WTC11 (cell line): ENCODE data around the gene DDIT4L. TPM values are rescaled to one million over a fixed set of nuclear protein-coding genes. Genes with fewer than 3 reads are reported as not detected.

Experiments used
- ATAC-seq: fragments of 200-7000 bp; cut with Tn5 transposase; 2 replicates; pipeline ENCODE4 v1.10.0; 2021; ENCODE audit warnings: mild to moderate bottlenecking, moderate library complexity
- Bru-seq: library from RNA; stranded (reverse); fragments of 400-500 nt; gene quantifications from one replicate; lab custom pipeline; 2021; lab: Mats Ljungman, UMichigan
- CTCF ChIA-PET: fragments of 300-600 bp; sonication (Branson Sonifier 250); formaldehyde crosslinking; loops from one replicate; lab custom pipeline; 2021; ENCODE audit warnings: antibody characterized with exemption; lab: Charles Lee
- POLR2A ChIA-PET: fragments of 350-600 bp; sonication (Branson Sonifier 250); formaldehyde crosslinking; loops from one replicate; lab custom pipeline; 2021; ENCODE audit warnings: antibody characterized with exemption; lab: Charles Lee
- DNase-seq: peaks from one replicate; pipeline ENCODE4 v3.0.0; 2021; ENCODE audit warnings: low spot score
- H3K27ac Mint-ChIP-seq: 2 replicates; pipeline ENCODE4 v1.8.0; 2021; ENCODE audit warnings: mixed read lengths
- H3K27me3 Mint-ChIP-seq: 2 replicates; pipeline ENCODE4 v1.8.0; 2021; ENCODE audit warnings: low read depth, mild to moderate bottlenecking, moderate library complexity, mixed read lengths
- H3K36me3 Mint-ChIP-seq: 2 replicates; pipeline ENCODE4 v1.8.0; 2021; ENCODE audit warnings: mixed read lengths
- H3K4me1 Mint-ChIP-seq: 2 replicates; pipeline ENCODE4 v1.8.0; 2022; ENCODE audit warnings: mixed read lengths
- H3K4me3 Mint-ChIP-seq: 2 replicates; pipeline ENCODE4 v1.8.0; 2021; ENCODE audit warnings: mild to moderate bottlenecking, moderate library complexity, mixed read lengths
- H3K9me3 Mint-ChIP-seq: 2 replicates; pipeline ENCODE4 v1.8.0; 2021; ENCODE audit warnings: mixed read lengths
- CREM ChIP-seq: sonication (generic); formaldehyde crosslinking; IDR thresholded peaks from 2 replicates; pipeline ENCODE4 v1.8.1; 2022; ENCODE audit warnings: mild to moderate bottlenecking, missing genetic modification reagents, moderate library complexity
- ESRRA ChIP-seq: sonication (generic); formaldehyde crosslinking; IDR thresholded peaks from 2 replicates; pipeline ENCODE4 v1.8.1; 2022; ENCODE audit warnings: mild to moderate bottlenecking, missing genetic modification reagents, borderline replicate concordance
- FOXP1 ChIP-seq: sonication (generic); formaldehyde crosslinking; IDR thresholded peaks from 2 replicates; pipeline ENCODE4 v1.8.0; 2022; ENCODE audit warnings: missing genetic modification reagents, mild to moderate bottlenecking, moderate library complexity, borderline replicate concordance
- GRHL2 ChIP-seq: fragments of 250-450 bp; sonication (Bioruptor Pico); IDR thresholded peaks from 2 replicates; pipeline ENCODE4 v1.8.0; 2022; ENCODE audit warnings: mild to moderate bottlenecking, moderate library complexity; ENCODE audit not compliant: insufficient replicate concordance, severe bottlenecking
- GTF2I ChIP-seq: fragments of 250-450 bp; sonication (Bioruptor Pico); conservative IDR thresholded peaks from 2 replicates; pipeline ENCODE4 v1.4.0; 2021; ENCODE audit warnings: mild to moderate bottlenecking
- HMGXB4 ChIP-seq: sonication (generic); formaldehyde crosslinking; IDR thresholded peaks from 2 replicates; pipeline ENCODE4 v1.8.1; 2023; ENCODE audit warnings: mild to moderate bottlenecking, moderate library complexity, missing genetic modification reagents
- IRF2 ChIP-seq: sonication (generic); formaldehyde crosslinking; IDR thresholded peaks from 2 replicates; pipeline ENCODE4 v1.8.0; 2022; ENCODE audit warnings: low read depth, missing genetic modification reagents, borderline replicate concordance
- JUN ChIP-seq: sonication (generic); formaldehyde crosslinking; IDR thresholded peaks from 2 replicates; pipeline ENCODE4 v1.8.0; 2023; ENCODE audit warnings: mild to moderate bottlenecking, missing genetic modification reagents
- MAX ChIP-seq: sonication (generic); formaldehyde crosslinking; IDR thresholded peaks from 2 replicates; pipeline ENCODE4 v1.8.0; 2022; ENCODE audit warnings: mild to moderate bottlenecking, missing genetic modification reagents
- MXD4 ChIP-seq: fragments of 250-450 bp; sonication (Bioruptor Pico); IDR thresholded peaks from 2 replicates; pipeline ENCODE4 v1.8.0; 2021; ENCODE audit warnings: mild to moderate bottlenecking, moderate library complexity, borderline replicate concordance
- NR1H2 ChIP-seq: sonication (generic); formaldehyde crosslinking; IDR thresholded peaks from 2 replicates; pipeline ENCODE4 v1.9.0; 2021; ENCODE audit warnings: mild to moderate bottlenecking, moderate library complexity, missing genetic modification reagents
- OVOL2 ChIP-seq: fragments of 250-450 bp; sonication (Bioruptor Pico); IDR thresholded peaks from 2 replicates; pipeline ENCODE4 v1.9.0; 2021; ENCODE audit warnings: mild to moderate bottlenecking, borderline replicate concordance
- SOX15 ChIP-seq: fragments of 250-450 bp; sonication (Bioruptor Pico); IDR thresholded peaks from 2 replicates; pipeline ENCODE4 v1.9.0; 2021; ENCODE audit warnings: mild to moderate bottlenecking
- SP1 ChIP-seq: sonication (generic); formaldehyde crosslinking; conservative IDR thresholded peaks from 2 replicates; pipeline ENCODE4 v1.8.1; 2022; ENCODE audit warnings: missing genetic modification reagents
- TCF7 ChIP-seq: sonication (generic); formaldehyde crosslinking; IDR thresholded peaks from 2 replicates; pipeline ENCODE4 v1.8.0; 2022; ENCODE audit warnings: mild to moderate bottlenecking, low read depth, missing genetic modification reagents, moderate library complexity
- TP53 ChIP-seq: sonication (generic); formaldehyde crosslinking; IDR thresholded peaks from 2 replicates; pipeline ENCODE4 v1.8.1; 2023; ENCODE audit warnings: mild to moderate bottlenecking, missing genetic modification reagents
- ZMAT4 ChIP-seq: fragments of 250-450 bp; sonication (Bioruptor Pico); IDR thresholded peaks from 2 replicates; pipeline ENCODE4 v1.9.0; 2021; ENCODE audit warnings: mild to moderate bottlenecking
- ZNF416 ChIP-seq: fragments of 250-450 bp; sonication (Bioruptor Pico); IDR thresholded peaks from 2 replicates; pipeline ENCODE4 v1.9.0; 2021; ENCODE audit warnings: mild to moderate bottlenecking, inconsistent platforms
- long read RNA-seq, 3 experiments: library from RNA in 1 of 3; library from capped mRNA in 1 of 3; library from polyadenylated mRNA in 1 of 3; unstranded in 2 of 3; stranded (forward) in 1 of 3; transcript quantifications; one replicate each; pipeline ENCODE4 v2.0.0, GENCODE V29; 2021
- total RNA-seq: library from RNA; stranded (reverse); gene quantifications from 3 replicates; pipeline ENCODE4 v1.2.3, GENCODE V29; 2021
- TF ChIP-seq, protein P1 (sequence below): sonication (generic); formaldehyde crosslinking; IDR thresholded peaks from 2 replicates; pipeline ENCODE4 v1.8.1; 2022; ENCODE audit warnings: mild to moderate bottlenecking, moderate library complexity, missing genetic modification reagents
- TF ChIP-seq, protein P2 (sequence below): sonication (generic); formaldehyde crosslinking; IDR thresholded peaks from 2 replicates; pipeline ENCODE4 v1.8.1; 2022; ENCODE audit warnings: mild to moderate bottlenecking, missing genetic modification reagents, moderate library complexity, borderline replicate concordance
- TF ChIP-seq, protein P3 (sequence below): fragments of 200-600 bp; IDR thresholded peaks from 2 replicates; pipeline ENCODE4 v1.8.0; 2022; ENCODE audit warnings: antibody characterized with exemption

Gene DDIT4L, protein sequence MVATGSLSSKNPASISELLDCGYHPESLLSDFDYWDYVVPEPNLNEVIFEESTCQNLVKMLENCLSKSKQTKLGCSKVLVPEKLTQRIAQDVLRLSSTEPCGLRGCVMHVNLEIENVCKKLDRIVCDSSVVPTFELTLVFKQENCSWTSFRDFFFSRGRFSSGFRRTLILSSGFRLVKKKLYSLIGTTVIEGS
- total RNA-seq (3.8 to 4.9 TPM (median 4.3 TPM) in 3 replicates), Bru-seq, nascent RNA (percentile 85 among the genes with signal in this experiment)
- long read RNA-seq, experiment 1, transcript DDIT4L-201 (3 exons, 2,604 nt), result major isoform, 15 of 17 reads
- long read RNA-seq, experiment 1, partial matches to known transcripts, result 0 of 17 reads
- long read RNA-seq, experiment 1, other reads (novel, unspliced or antisense), result 2 of 17 reads
- long read RNA-seq, experiment 2, partial matches to known transcripts, result 0 of 7 reads
- long read RNA-seq, experiment 2, other reads (novel, unspliced or antisense), result 2 of 7 reads
- long read RNA-seq, experiment 3, transcript DDIT4L-201 (3 exons, 2,604 nt), result major isoform, 8 of 10 reads
- long read RNA-seq, experiment 3, partial matches to known transcripts, result 0 of 10 reads
- long read RNA-seq, experiment 3, other reads (novel, unspliced or antisense), result 1 of 10 reads

- ChIA-PET POLR2A (no interaction called here), CTCF (no interaction called here)
- H3K9me3 Mint-ChIP-seq, result no peaks in the 10 kb centered on the region
- H3K4me3 Mint-ChIP-seq, result peak within 1 kb of the TSS; percentile 89
- DNase-seq (peak; percentile 68), ATAC-seq (peak; percentile 87)
- TF ChIP-seq GTF2I (CRISPR knock-in tag) (no peak), SP1 (CRISPR knock-in tag) (peak; percentile 47; the same call in 1 of the 2 replicates), MXD4 (no peak), ZNF416 (CRISPR knock-in tag) (no peak), JUN (CRISPR knock-in tag) (no peak), TP53 (CRISPR knock-in tag) (peak; percentile 28; the same call in 1 of the 2 replicates), HMGXB4 (CRISPR knock-in tag) (0 out of 2 replicates have a peak, but pooled peaks have one; percentile 35), FOXP1 (CRISPR knock-in tag) (0 out of 2 replicates have a peak, but pooled peaks have one; percentile 26), MAX (CRISPR knock-in tag) (no peak), NR1H2 (CRISPR knock-in tag) (no peak), TCF7 (CRISPR knock-in tag) (no peak), OVOL2 (CRISPR knock-in tag) (no peak), SOX15 (CRISPR knock-in tag) (no peak), GRHL2 (CRISPR knock-in tag) (no peak), CREM (0 out of 2 replicates have a peak, but pooled peaks have one; percentile 14)
- TF ChIP-seq, protein P1, sequence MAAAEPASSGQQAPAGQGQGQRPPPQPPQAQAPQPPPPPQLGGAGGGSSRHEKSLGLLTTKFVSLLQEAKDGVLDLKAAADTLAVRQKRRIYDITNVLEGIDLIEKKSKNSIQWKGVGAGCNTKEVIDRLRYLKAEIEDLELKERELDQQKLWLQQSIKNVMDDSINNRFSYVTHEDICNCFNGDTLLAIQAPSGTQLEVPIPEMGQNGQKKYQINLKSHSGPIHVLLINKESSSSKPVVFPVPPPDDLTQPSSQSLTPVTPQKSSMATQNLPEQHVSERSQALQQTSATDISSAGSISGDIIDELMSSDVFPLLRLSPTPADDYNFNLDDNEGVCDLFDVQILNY (CRISPR knock-in tag), result no peak
- TF ChIP-seq, protein P2, sequence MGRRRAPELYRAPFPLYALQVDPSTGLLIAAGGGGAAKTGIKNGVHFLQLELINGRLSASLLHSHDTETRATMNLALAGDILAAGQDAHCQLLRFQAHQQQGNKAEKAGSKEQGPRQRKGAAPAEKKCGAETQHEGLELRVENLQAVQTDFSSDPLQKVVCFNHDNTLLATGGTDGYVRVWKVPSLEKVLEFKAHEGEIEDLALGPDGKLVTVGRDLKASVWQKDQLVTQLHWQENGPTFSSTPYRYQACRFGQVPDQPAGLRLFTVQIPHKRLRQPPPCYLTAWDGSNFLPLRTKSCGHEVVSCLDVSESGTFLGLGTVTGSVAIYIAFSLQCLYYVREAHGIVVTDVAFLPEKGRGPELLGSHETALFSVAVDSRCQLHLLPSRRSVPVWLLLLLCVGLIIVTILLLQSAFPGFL (CRISPR knock-in tag), result no peak
- H3K4me1 Mint-ChIP-seq, result peaks cover 47% of the 10 kb centered on the region
- peak within 1 kb of the TSS; percentile 27; the same call in 1 of the 2 replicates for H3K27ac Mint-ChIP-seq
- peaks cover 5% of the 10 kb centered on the region; the same call in 1 of the 2 replicates for H3K36me3 Mint-ChIP-seq
- H3K27me3 Mint-ChIP-seq, result peaks cover 42% of the 10 kb centered on the region
Observed at GRCh38 chr4:100189820-100190642, at the start of gene DDIT4L. Gene DDIT4L (minus strand): TSS chr4:100190468. CDS start chr4:100189983, 485 bp downstream.

GRCh38 chr4:100240008-100240407, 49.7 kb upstream of the DDIT4L start:
- Mint-ChIP-seq H3K4me3 (no peak overlapping the region), H3K27me3 (no peaks in the 10 kb centered on the region)
- CTCF ChIA-PET, result no interaction called here
- TF ChIP-seq ZNF416 (CRISPR knock-in tag) (no peak), ESRRA (CRISPR knock-in tag) (no peak), GRHL2 (CRISPR knock-in tag) (no peak), IRF2 (CRISPR knock-in tag) (no peak), ZMAT4 (CRISPR knock-in tag) (no peak), NR1H2 (CRISPR knock-in tag) (no peak), SOX15 (CRISPR knock-in tag) (no peak), GTF2I (CRISPR knock-in tag) (no peak)
- TF ChIP-seq, protein P3, sequence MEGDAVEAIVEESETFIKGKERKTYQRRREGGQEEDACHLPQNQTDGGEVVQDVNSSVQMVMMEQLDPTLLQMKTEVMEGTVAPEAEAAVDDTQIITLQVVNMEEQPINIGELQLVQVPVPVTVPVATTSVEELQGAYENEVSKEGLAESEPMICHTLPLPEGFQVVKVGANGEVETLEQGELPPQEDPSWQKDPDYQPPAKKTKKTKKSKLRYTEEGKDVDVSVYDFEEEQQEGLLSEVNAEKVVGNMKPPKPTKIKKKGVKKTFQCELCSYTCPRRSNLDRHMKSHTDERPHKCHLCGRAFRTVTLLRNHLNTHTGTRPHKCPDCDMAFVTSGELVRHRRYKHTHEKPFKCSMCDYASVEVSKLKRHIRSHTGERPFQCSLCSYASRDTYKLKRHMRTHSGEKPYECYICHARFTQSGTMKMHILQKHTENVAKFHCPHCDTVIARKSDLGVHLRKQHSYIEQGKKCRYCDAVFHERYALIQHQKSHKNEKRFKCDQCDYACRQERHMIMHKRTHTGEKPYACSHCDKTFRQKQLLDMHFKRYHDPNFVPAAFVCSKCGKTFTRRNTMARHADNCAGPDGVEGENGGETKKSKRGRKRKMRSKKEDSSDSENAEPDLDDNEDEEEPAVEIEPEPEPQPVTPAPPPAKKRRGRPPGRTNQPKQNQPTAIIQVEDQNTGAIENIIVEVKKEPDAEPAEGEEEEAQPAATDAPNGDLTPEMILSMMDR, result no peak

More at GRCh38 chr4:100240008-100240407, 49.7 kb upstream of the DDIT4L start:
- Mint-ChIP-seq H3K4me1 (peaks cover 17% of the 10 kb centered on the region), H3K9me3 (peaks cover 67% of the 10 kb centered on the region), H3K36me3 (peaks cover 32% of the 10 kb centered on the region), H3K27ac (no peak overlapping the region)
- POLR2A ChIA-PET, result no interaction called here
- ATAC-seq, result no peak
- DNase-seq, result no peak
